Fibroblast of the conjunctiva (primary cell): ENCODE data around the gene NSL1.

ENCODE experiments used
- DNase-seq: peaks from one replicate; pipeline ENCODE4 v3.0.0-alpha.2; 2010; ENCODE audit warnings: low read depth

Gene NSL1

GRCh38 chr1:212685429-212685828 lies 106.1 kb downstream of the NSL1 start:
- no peak for DNase-seq

GRCh38 chr1:212684521-212685090 lies 107.0 kb downstream of the NSL1 start:
- DNase-seq: no peak

DNA sequence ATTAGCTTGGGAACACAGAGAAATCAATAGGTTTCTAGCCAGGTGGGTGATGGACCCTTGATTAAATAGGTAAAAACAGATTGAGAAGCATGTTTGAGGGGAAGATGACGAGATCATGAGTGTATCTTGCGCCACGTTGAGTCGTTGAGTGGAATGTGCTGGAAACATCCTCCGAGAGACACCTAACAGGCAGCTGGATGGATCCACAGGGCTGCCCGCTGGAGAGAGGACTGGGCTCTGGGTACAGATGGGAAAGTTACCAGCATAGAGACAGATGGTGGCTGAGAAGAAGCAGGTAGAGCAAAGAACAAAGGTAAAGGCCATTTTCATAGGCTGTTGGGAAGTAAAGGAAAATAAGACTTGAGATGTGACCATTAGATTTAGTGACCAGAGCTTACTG lies 107.5 kb downstream of the NSL1 start:
- no peak for DNase-seq

DNA sequence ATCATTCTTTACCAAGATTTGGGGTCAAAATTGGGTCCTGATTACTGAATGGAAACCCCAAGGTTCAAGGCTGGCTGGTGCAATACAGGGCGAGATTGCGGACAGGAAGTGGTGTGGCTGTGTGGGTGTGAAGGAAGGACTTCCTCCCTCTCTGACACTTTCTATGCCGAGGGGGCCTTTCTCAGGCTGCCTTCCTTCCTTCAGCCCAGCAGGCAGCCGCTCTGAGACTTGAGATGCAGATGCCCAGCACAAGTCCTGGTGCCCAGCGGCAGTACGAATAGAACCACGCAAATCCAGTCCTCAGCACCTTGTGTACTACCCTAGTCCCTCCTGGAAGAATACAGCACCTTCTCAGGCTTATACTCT lies 108.2 kb downstream of the NSL1 start:
- DNase-seq: no peak

GRCh38 chr1:212680680-212681389 lies 110.7 kb downstream of the NSL1 start:
- DNase-seq: no peak

- no peak for DNase-seq
These were observed 112.8 kb downstream of the NSL1 start for GRCh38 chr1:212678456-212679410.

DNA sequence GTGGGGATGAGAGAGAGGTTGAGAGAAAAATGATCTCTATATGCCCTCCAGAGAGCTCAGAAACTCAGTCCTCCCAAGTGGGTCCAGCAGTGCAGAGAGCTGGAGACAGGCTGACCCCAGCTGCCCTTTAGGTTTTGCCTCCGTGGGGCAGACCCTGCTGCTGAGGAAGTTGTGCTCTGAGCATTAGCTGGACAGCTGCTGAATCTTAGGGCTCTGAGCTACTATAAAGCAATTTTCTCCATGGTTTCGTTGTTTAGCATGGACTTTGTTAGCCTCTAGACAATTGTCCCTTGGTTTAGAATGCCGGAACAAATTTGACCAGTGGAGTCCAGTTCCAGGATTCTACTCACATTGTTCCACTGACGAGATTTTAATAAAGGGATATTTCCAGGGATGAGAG lies 114.0 kb downstream of the NSL1 start:
- no peak for DNase-seq

DNA sequence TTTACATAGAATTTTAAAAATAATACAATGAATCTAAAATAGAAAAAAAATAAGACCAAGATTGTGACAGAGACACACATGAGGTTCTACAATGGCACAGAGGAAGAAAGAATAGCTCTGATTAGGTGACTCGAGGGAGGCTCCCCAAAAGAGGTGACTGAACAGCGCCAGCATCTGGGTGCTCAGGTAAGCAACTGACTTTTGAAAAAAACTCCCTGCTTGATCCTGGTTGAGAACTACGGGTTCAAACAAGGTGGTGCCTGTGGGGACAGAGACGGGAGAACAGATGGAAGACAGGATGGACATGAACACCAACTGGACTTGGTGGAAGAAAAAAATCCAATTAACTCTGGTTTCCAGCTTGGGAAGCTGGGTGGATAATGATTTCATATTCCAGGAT lies 114.4 kb downstream of the NSL1 start:
- no peak for DNase-seq
